Psoas muscle (tissue), 8 donors: ENCODE results near the gene OSBP2. TPM values are rescaled to one million over a fixed set of nuclear protein-coding genes. Genes with fewer than 3 reads are reported as not detected.

ENCODE experiments used
- ATAC-seq, 4 donors: fragments of 200-7000 bp; cut with Tn5 transposase; one replicate each; pipeline ENCODE4 v1.9.1; 2020; ENCODE audit warnings: moderate library complexity in 3 of 4, mild to moderate bottlenecking in 2 of 4
- DNase-seq, 2 donors: peaks; one replicate each; pipeline ENCODE4 v3.0.0-alpha.2; 2020
- H3K27ac ChIP-seq: fragments of 200-600 bp; one replicate; pipeline ENCODE4 v1.8.0; 2022
- H3K27me3 ChIP-seq, 3 donors: fragments of 200-600 bp in 1 of 3; one replicate each; pipeline versions ENCODE4 v1.6.1 to v1.8.0; 2013 to 2022; ENCODE audit warnings: low read length in 2 of 3, mild to moderate bottlenecking in 2 of 3, moderate library complexity in 1 of 3; ENCODE audit not compliant: insufficient read depth in 3 of 3
- H3K36me3 ChIP-seq, 2 donors: fragments of 200-600 bp in 1 of 2; one replicate each; pipeline versions ENCODE4 v1.6.1 to v1.8.0; 2013 to 2022; ENCODE audit warnings: low read depth in 1 of 2, mild to moderate bottlenecking in 1 of 2, moderate library complexity in 1 of 2; ENCODE audit not compliant: insufficient read depth in 1 of 2
- H3K4me1 ChIP-seq: fragments of 200-600 bp; one replicate; pipeline ENCODE4 v1.8.0; 2022
- H3K4me3 ChIP-seq: fragments of 200-600 bp; one replicate; pipeline ENCODE4 v1.8.0; 2022; ENCODE audit warnings: mild to moderate bottlenecking
- H3K9me3 ChIP-seq: fragments of 200-600 bp; one replicate; pipeline ENCODE4 v1.8.0; 2022
- WGBS, 3 donors: extraction: QIAGEN DNeasy Blood & Tissue Kit; methylation state at CpG; one replicate each; pipeline versions ENCODE4 v1.1.6 to v1.1.7; 2013; 5-methylcytosine and 5-hydroxymethylcytosine counted together
- intact Hi-C, 2 donors: fragments of 100-400 bp; cut with DNase I; formaldehyde crosslinking; loops; one replicate each; pipeline versions ENCODE4 v1.11.0 to v1.14.2; 2022
- polyA plus RNA-seq, 3 donors: library from polyadenylated mRNA; stranded (reverse); fragments of 200-250 nt; gene quantifications; one replicate each; pipeline ENCODE4 v1.2.3, GENCODE V29; 2013
- total RNA-seq, 4 donors: library from RNA; stranded (reverse); fragmentation: NEBNext Ultra II Directional in 2 of 4; extraction: Animal tissue kit (Norgen Biotek cat#: 25700) in 2 of 4; gene quantifications; one replicate each; pipeline versions ENCODE4 v1.2.1 to v1.2.4, GENCODE V29; 2021 to 2023
- TF ChIP-seq, protein P1 (sequence below): fragments of 200-600 bp; IDR thresholded peaks from one replicate; pipeline ENCODE4 v1.8.0; 2022; ENCODE audit warnings: antibody characterized with exemption
- donor health status: healthy with polysubstance abuse.
- donor health status: DM: no; HTN: no; CAD: no; lungs with moderate emphysema.
- donor health status: Bipolar disorder and iron deficiency.
- donor health status: healthy.
- donor health status: DM: yes; HTN: yes; CAD: no.
- donor health status: DM: no; HTN: no; CAD: no.
- donor health status: DM: no; HTN: no; CAD: no.
- donor health status: DM: yes; HTN: yes; CAD: no.

The OSBP2 gene
- total and polyA plus RNA-seq, 7 donors = 0.27 to 8.2 (median 2.5) TPM

DNA sequence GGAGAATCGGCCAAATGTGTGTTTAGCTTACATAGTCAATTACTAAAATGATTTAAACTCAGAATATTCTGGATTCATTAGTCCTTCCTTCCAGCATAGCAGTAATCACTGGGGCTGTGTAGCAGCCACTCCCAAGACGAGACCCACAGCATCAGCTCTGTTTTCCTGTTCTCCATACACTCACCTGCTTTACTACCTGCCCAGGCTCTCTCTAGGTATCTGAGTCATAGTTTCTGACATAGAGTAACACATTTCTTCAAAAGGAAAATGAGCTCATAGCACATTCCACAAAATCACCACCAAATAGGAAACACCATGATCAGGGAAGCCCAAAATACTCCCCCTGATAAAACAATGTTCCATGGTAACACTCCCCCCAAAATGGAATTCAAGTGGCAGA is 251.0 kb downstream of the OSBP2 start:
- no peak overlapping the region for H3K4me3 ChIP-seq
- H3K9me3 ChIP-seq = no peaks in the 10 kb centered on the region
- H3K36me3 ChIP-seq = peaks cover 11 to 99% of the 10 kb centered on the region in 2 donors
- H3K27me3 ChIP-seq = no peaks in the 10 kb centered on the region
- 86 to 94% (median 94%) methylated on average over 2 of the region's 2 CpGs for WGBS, 3 donors
- ATAC-seq = no peak
- TF ChIP-seq, protein P1, sequence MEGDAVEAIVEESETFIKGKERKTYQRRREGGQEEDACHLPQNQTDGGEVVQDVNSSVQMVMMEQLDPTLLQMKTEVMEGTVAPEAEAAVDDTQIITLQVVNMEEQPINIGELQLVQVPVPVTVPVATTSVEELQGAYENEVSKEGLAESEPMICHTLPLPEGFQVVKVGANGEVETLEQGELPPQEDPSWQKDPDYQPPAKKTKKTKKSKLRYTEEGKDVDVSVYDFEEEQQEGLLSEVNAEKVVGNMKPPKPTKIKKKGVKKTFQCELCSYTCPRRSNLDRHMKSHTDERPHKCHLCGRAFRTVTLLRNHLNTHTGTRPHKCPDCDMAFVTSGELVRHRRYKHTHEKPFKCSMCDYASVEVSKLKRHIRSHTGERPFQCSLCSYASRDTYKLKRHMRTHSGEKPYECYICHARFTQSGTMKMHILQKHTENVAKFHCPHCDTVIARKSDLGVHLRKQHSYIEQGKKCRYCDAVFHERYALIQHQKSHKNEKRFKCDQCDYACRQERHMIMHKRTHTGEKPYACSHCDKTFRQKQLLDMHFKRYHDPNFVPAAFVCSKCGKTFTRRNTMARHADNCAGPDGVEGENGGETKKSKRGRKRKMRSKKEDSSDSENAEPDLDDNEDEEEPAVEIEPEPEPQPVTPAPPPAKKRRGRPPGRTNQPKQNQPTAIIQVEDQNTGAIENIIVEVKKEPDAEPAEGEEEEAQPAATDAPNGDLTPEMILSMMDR = no peak
- peaks cover 8% of the 10 kb centered on the region for H3K4me1 ChIP-seq
- intact Hi-C loops = loop anchor here (5.0 to 10.0 kb wide), 3 partner anchors 137 to 289 kb away; partner anchors contain the start of gene SMTN (in 1 of the 2)
- DNase-seq = no peak
- no peak overlapping the region for H3K27ac ChIP-seq

DNA sequence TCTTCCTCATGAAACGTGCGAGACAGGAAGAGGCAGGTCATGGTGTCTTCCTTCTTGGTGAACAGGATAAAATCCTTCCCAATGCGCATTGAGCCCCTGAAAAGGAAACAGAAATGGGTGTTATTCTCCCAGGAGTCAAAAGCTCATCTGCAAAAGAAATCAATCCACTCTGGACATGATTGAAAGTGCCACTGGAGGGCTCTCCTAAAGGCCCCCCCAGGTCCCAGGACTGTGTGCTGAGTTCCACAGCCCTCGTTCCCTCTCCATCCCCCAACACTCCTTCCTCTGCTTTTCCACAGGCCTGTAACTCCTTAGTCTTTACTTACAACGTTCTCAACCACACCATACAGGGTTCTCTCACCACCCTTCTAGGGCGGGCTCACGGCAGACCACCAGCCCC is 251.7 kb downstream of the OSBP2 start:
- TF ChIP-seq, protein P1 = no peak
- intact Hi-C loops = loop anchor here (5.0 to 10.0 kb wide), 3 partner anchors 136 to 288 kb away; partner anchors contain the start of gene SMTN (in 1 of the 2)
- DNase-seq (no peak), ATAC-seq (no peak)
- Histone ChIP-seq H3K9me3 (no peaks in the 10 kb centered on the region), H3K36me3 (peaks cover 13 to 99% of the 10 kb centered on the region in 2 donors), H3K4me3 (no peak overlapping the region), H3K4me1 (peaks cover 8% of the 10 kb centered on the region), H3K27me3 (no peaks in the 10 kb centered on the region), H3K27ac (no peak overlapping the region)
- WGBS, 3 donors = 68 to 75% (median 69%) methylated on average over 7 of the region's 7 CpGs

DNA sequence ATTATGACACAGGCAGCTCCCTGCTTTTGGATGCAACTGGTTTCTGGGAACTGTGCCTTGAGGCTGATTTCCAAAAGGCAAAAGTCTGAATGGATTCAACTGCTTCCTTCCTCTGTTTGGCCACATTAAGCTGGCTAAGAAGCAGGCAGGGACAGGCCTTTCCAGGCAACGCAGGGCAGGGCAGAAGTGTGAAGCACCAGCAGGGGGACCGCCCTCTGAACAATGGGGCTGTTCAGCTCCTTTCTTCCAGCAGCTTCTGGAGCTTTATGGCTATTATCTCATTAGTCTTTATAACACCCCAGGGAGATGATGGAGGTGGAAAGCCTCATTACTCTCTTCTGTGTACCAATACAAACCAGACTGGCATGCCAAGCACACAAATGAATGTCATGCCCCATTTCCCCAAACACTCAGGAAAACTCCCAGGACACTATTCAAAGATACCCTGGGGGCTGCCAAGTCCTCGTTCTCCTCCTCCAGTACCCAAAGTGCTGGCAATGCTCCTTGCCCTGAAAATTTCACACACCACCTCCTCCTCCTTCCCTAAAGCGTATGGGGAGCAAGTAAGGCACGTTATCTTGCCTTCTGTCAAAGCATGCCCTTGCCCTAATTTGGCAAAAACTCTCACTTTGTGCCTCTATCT is 252.6 kb downstream of the OSBP2 start:
- ATAC-seq (peak in 2 of 4 donors; percentile 24 to 29), DNase-seq (no peak)
- H3K27ac ChIP-seq = no peak overlapping the region
- no peaks in the 10 kb centered on the region for H3K27me3 ChIP-seq
- 47 to 54% (median 53%) methylated on average over 5 of the region's 5 CpGs for WGBS, 3 donors
- peaks cover 8% of the 10 kb centered on the region for H3K4me1 ChIP-seq
- H3K36me3 ChIP-seq = peaks cover 10 to 99% of the 10 kb centered on the region in 2 donors
- no peak overlapping the region for H3K4me3 ChIP-seq
- intact Hi-C loops = loop anchor here (5.0 to 10.0 kb wide), 3 partner anchors 135 to 288 kb away; partner anchors contain the start of gene SMTN (in 1 of the 2)
- no peaks in the 10 kb centered on the region for H3K9me3 ChIP-seq
- TF ChIP-seq, protein P1 = no peak

DNA sequence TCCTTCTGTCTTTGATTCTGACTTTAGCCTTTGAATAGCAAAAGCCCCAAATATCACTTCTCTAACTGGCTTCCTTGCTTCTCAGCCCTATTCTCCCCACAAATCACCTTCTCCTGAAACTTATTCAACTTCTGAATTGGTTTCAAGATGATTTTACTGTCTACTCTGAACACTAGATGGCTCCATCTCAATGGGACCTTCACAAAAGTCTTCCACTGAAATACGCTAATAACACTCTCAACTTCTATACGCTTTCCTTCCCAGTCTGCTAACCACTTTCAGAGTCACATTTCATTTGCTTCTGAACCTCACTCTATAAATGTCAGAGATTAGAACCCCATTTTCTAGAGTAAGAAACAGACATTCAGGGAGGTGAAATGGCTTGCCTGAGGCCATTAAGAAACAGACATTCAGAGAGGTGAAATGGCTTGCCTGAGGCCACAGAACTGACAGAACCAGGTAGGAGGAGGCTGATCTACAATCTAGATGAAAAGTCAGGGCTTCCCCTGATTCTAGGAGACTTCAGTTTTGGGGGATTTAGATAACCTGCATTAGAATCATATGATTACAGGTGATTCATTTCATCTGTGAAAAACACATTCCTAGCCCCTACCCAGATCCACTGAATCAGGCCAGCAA is 253.3 kb downstream of the OSBP2 start:
- Histone ChIP-seq H3K4me3 (no peak overlapping the region), H3K27ac (no peak overlapping the region), H3K36me3 (peaks cover 10 to 99% of the 10 kb centered on the region in 2 donors), H3K27me3 (no peaks in the 10 kb centered on the region), H3K4me1 (peaks cover 8% of the 10 kb centered on the region), H3K9me3 (no peaks in the 10 kb centered on the region)
- WGBS, 3 donors = 18 to 43% (median 36%) methylated on average over 2 of the region's 2 CpGs
- DNase-seq = no peak
- intact Hi-C loops = loop anchor here (2.0 to 10.0 kb wide), 5 partner anchors 134 to 287 kb away; partner anchors contain the start of gene SMTN (in 1 of the 2)
- TF ChIP-seq, protein P1 = peak; percentile 59
- ATAC-seq = peak; percentile 53 to 73 (median 64)
